Measurements from ENCODE around the gene RBBP4. TPM values are rescaled to one million over a fixed set of nuclear protein-coding genes. Genes with fewer than 3 reads are reported as not detected.

RBBP4 gene
- polyA plus RNA-seq, 1 donor from 2014 or later: 270 TPM

DNA sequence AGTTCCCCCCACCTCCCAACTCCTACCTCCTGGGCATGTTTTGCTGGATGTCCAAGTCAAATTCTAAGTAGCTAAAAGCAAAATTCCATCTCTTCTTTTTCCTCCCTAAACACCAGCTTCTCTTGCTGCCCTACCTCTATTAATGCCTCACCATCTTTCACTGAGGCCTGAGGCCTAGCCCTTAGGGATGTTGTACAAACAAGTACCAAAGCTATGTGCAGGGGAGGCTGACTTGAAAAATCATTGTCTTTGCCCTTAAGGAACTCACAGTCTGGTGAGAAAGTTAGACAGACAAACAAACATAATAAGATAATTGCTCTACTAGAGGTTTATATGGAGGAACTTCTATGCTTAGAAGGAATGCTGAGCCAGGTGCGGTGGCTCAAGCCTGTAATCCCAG is 76.9 kb downstream of the RBBP4 start:
- Histone ChIP-seq H4K20me1 (ENCODE audit: insufficient read depth) (no peaks in the 10 kb centered on the region), H3K9ac (ENCODE audit: low read length) (no peak overlapping the region), H3F3A (ENCODE audit: insufficient read depth, low read length, poor library complexity, severe bottlenecking) (no peaks in the 10 kb centered on the region), H3K4me2 (ENCODE audit: low read length) (no peak overlapping the region), H2AFZ (ENCODE audit: low read depth, low read length) (no peak overlapping the region), H3K36me3 (ENCODE audit: insufficient read depth, low read length) (no peaks in the 10 kb centered on the region), H3K27me3 (ENCODE audit: insufficient read depth, low read depth, low read length) (no peaks in the 10 kb centered on the region), H3K4me3 (ENCODE audit: low read length) (no peak overlapping the region), H3K9me3 (ENCODE audit: low read length) (no peaks in the 10 kb centered on the region), H3K27ac (ENCODE audit: low read length) (no peak overlapping the region), H3K9me2 (ENCODE audit: insufficient read depth, low read length) (no peaks in the 10 kb centered on the region), H3K79me2 (replicated peaks; ENCODE audit: insufficient read depth, low read length) (no peaks in the 10 kb centered on the region)
- TF ChIP-seq SMC3 (conservative IDR thresholded peaks at IDR 0.05; ENCODE audit: poor library complexity): no peak
- TF ChIP-seq, protein P1, sequence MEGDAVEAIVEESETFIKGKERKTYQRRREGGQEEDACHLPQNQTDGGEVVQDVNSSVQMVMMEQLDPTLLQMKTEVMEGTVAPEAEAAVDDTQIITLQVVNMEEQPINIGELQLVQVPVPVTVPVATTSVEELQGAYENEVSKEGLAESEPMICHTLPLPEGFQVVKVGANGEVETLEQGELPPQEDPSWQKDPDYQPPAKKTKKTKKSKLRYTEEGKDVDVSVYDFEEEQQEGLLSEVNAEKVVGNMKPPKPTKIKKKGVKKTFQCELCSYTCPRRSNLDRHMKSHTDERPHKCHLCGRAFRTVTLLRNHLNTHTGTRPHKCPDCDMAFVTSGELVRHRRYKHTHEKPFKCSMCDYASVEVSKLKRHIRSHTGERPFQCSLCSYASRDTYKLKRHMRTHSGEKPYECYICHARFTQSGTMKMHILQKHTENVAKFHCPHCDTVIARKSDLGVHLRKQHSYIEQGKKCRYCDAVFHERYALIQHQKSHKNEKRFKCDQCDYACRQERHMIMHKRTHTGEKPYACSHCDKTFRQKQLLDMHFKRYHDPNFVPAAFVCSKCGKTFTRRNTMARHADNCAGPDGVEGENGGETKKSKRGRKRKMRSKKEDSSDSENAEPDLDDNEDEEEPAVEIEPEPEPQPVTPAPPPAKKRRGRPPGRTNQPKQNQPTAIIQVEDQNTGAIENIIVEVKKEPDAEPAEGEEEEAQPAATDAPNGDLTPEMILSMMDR (IDR thresholded peaks at IDR 0.05; ENCODE audit: poor library complexity, severe bottlenecking): no peak
- TF ChIP-seq MXI1 (conservative IDR thresholded peaks at IDR 0.05; ENCODE audit: poor library complexity, severe bottlenecking): no peak
- no peak for TF ChIP-seq RAD21 (conservative IDR thresholded peaks at IDR 0.05)
- no peak for TF ChIP-seq TAF1 (IDR thresholded peaks at IDR 0.05; ENCODE audit: low read depth)

DNA sequence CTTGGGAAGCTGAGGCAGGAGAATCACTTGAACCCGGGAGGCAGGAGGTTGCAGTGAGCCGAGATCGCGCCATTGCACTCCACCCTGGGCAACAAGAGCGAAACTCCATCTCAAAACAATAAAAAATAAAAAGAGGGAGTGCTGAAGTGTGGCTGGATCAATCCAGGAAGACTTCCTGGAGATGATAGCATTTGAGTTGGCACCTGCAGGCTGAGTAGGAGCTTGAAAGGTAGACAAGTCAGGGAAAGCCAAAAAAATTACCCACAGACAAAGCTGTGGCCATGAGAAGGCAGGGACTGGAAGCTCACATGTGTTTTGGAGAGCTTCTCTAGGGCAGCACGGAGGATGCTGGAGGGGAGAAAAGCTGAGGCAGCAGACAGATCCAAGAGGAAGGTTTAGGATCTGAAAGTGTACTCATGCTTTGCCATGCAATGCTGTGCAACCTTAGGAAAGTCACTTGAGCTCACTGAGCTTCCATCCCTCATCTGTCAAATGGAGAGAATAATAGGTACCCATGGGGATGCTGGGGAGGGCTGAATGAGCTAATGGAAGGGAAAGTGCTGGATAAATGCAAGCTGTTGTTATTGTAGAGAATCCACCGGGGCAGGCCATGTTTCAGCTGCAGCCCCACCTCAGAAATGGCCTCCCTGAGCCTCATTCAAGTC is 77.5 kb downstream of the RBBP4 start:
- no peaks in the 10 kb centered on the region for H4K20me1 ChIP-seq (ENCODE audit: insufficient read depth)
- H3K79me2 ChIP-seq (replicated peaks; ENCODE audit: insufficient read depth, low read length): no peaks in the 10 kb centered on the region
- H3K4me2 ChIP-seq (ENCODE audit: low read length): no peak overlapping the region
- H3K27me3 ChIP-seq (ENCODE audit: insufficient read depth, low read depth, low read length): no peaks in the 10 kb centered on the region
- H3K27ac ChIP-seq (ENCODE audit: low read length): no peak overlapping the region
- no peak overlapping the region for H2AFZ ChIP-seq (ENCODE audit: low read depth, low read length)
- no peaks in the 10 kb centered on the region for H3K36me3 ChIP-seq (ENCODE audit: insufficient read depth, low read length)
- H3K9me3 ChIP-seq (ENCODE audit: low read length): no peaks in the 10 kb centered on the region
- TF ChIP-seq, protein P2, sequence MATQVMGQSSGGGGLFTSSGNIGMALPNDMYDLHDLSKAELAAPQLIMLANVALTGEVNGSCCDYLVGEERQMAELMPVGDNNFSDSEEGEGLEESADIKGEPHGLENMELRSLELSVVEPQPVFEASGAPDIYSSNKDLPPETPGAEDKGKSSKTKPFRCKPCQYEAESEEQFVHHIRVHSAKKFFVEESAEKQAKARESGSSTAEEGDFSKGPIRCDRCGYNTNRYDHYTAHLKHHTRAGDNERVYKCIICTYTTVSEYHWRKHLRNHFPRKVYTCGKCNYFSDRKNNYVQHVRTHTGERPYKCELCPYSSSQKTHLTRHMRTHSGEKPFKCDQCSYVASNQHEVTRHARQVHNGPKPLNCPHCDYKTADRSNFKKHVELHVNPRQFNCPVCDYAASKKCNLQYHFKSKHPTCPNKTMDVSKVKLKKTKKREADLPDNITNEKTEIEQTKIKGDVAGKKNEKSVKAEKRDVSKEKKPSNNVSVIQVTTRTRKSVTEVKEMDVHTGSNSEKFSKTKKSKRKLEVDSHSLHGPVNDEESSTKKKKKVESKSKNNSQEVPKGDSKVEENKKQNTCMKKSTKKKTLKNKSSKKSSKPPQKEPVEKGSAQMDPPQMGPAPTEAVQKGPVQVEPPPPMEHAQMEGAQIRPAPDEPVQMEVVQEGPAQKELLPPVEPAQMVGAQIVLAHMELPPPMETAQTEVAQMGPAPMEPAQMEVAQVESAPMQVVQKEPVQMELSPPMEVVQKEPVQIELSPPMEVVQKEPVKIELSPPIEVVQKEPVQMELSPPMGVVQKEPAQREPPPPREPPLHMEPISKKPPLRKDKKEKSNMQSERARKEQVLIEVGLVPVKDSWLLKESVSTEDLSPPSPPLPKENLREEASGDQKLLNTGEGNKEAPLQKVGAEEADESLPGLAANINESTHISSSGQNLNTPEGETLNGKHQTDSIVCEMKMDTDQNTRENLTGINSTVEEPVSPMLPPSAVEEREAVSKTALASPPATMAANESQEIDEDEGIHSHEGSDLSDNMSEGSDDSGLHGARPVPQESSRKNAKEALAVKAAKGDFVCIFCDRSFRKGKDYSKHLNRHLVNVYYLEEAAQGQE (IDR thresholded peaks at IDR 0.05; ENCODE audit: borderline replicate concordance): no peak
- no peak for TF ChIP-seq RAD21 (conservative IDR thresholded peaks at IDR 0.05)
- TF ChIP-seq POLR2AphosphoS5 (IDR thresholded peaks at IDR 0.05): no peak
- TF ChIP-seq TAF1 (IDR thresholded peaks at IDR 0.05; ENCODE audit: low read depth): no peak
- no peak overlapping the region for H3K4me3 ChIP-seq (ENCODE audit: low read length)
- no peaks in the 10 kb centered on the region for H3K9me2 ChIP-seq (ENCODE audit: insufficient read depth, low read length)
- no peaks in the 10 kb centered on the region for H3F3A ChIP-seq (ENCODE audit: insufficient read depth, low read length, poor library complexity, severe bottlenecking)
- H3K9ac ChIP-seq (ENCODE audit: low read length): no peak overlapping the region

DNA sequence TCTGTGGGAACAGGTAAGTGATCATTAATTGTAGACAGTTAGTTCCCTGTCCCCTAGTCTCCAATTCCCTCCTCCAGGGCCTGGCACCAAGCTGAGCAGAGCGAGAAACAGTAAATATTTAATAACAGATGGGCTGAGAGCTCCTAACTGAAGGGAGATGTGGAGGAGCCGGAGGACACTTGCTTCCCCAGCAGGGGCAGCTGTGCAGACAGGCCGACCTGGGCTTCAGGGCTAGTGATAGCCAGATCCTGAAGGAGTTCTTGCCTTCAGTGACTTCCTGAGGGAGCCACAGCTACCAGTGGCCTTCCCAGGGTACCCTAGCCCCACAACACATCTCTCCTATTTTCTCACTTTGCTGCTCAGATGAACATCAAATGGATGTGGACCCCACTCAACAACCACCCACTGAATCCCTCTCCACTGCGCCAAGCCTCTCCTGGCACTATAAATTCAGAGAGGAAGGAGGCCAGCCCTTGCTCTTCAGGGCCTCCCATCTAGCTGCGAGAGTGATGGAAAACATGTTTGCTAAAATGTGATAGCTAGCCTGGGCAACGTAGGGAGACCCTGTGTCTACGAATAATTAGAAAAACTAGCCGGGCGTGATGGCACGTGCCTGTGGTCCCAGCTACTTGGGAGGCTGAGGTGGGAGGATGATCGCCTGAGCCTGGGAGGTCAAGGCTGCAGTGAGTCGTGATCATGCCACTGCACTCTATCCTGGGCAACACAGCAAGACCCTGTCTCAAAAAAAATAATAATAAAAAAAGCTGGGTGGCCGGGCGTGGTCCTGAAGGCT is 78.4 kb downstream of the RBBP4 start:
- Histone ChIP-seq H3K9ac (ENCODE audit: low read length) (no peak overlapping the region), H3F3A (ENCODE audit: insufficient read depth, low read length, poor library complexity, severe bottlenecking) (no peaks in the 10 kb centered on the region), H4K20me1 (ENCODE audit: insufficient read depth) (no peaks in the 10 kb centered on the region), H3K27me3 (ENCODE audit: insufficient read depth, low read depth, low read length) (no peaks in the 10 kb centered on the region), H3K9me3 (ENCODE audit: low read length) (no peaks in the 10 kb centered on the region), H3K79me2 (replicated peaks; ENCODE audit: insufficient read depth, low read length) (no peaks in the 10 kb centered on the region), H3K4me2 (ENCODE audit: low read length) (no peak overlapping the region), H3K27ac (ENCODE audit: low read length) (no peak overlapping the region), H3K36me3 (ENCODE audit: insufficient read depth, low read length) (no peaks in the 10 kb centered on the region), H3K9me2 (ENCODE audit: insufficient read depth, low read length) (no peaks in the 10 kb centered on the region), H3K4me3 (ENCODE audit: low read length) (no peak overlapping the region), H2AFZ (ENCODE audit: low read depth, low read length) (no peak overlapping the region)
- TF ChIP-seq RAD21 (conservative IDR thresholded peaks at IDR 0.05): no peak
- TF ChIP-seq, protein P1 (IDR thresholded peaks at IDR 0.05; ENCODE audit: poor library complexity, severe bottlenecking): no peak
- no peak for TF ChIP-seq EZH2 (IDR thresholded peaks at IDR 0.05; ENCODE audit: borderline replicate concordance, insufficient read depth, low read length, poor library complexity, severe bottlenecking)
- no peak for TF ChIP-seq TAF1 (IDR thresholded peaks at IDR 0.05; ENCODE audit: low read depth)
- TF ChIP-seq MXI1 (conservative IDR thresholded peaks at IDR 0.05; ENCODE audit: poor library complexity, severe bottlenecking): no peak
- TF ChIP-seq, protein P2 (IDR thresholded peaks at IDR 0.05; ENCODE audit: borderline replicate concordance): no peak
